ENCODE data around the gene SPHKAP.
"Not testable (repeated sequence)": the region's sequence is repeated elsewhere in the genome, so short reads cannot be mapped to it uniquely, and the experiment has no call there.

Gene SPHKAP

GRCh38 chr2:228086561-228086960 is 94.9 kb downstream of the SPHKAP start:
- H3K4me1 ChIP-seq (ENCODE audit: control insufficient read depth, insufficient read depth, low read length) = no peaks in the 10 kb centered on the region
- H3K4me3 ChIP-seq (ENCODE audit: low read length) = no peak overlapping the region
- no peak overlapping the region for H3K9ac ChIP-seq (ENCODE audit: low read length)
- no peaks in the 10 kb centered on the region for H3K27me3 ChIP-seq (ENCODE audit: control insufficient read depth, insufficient read depth, low read length)
- H3K27ac ChIP-seq (ENCODE audit: low read depth, low read length) = no peak overlapping the region
- H3K36me3 ChIP-seq (ENCODE audit: control insufficient read depth, insufficient read depth, low read length) = no peaks in the 10 kb centered on the region

- H3K36me3 ChIP-seq (ENCODE audit: control insufficient read depth, insufficient read depth, low read length) = no peaks in the 10 kb centered on the region
- no peaks in the 10 kb centered on the region for H3K4me1 ChIP-seq (ENCODE audit: control insufficient read depth, insufficient read depth, low read length)
- H3K27me3 ChIP-seq (ENCODE audit: control insufficient read depth, insufficient read depth, low read length) = no peaks in the 10 kb centered on the region
- no peak overlapping the region for H3K9ac ChIP-seq (ENCODE audit: low read length)
- H3K4me3 ChIP-seq (ENCODE audit: low read length) = no peak overlapping the region
- H3K27ac ChIP-seq (ENCODE audit: low read depth, low read length) = no peak overlapping the region
Observed at GRCh38 chr2:228084717-228085116, 96.8 kb downstream of the SPHKAP start.

GRCh38 chr2:228083131-228083530 is 98.4 kb downstream of the SPHKAP start:
- Histone ChIP-seq H3K4me3 (ENCODE audit: low read length) (no peak overlapping the region), H3K27me3 (ENCODE audit: control insufficient read depth, insufficient read depth, low read length) (no peaks in the 10 kb centered on the region), H3K27ac (ENCODE audit: low read depth, low read length) (no peak overlapping the region), H3K36me3 (ENCODE audit: control insufficient read depth, insufficient read depth, low read length) (no peaks in the 10 kb centered on the region), H3K9ac (ENCODE audit: low read length) (no peak overlapping the region), H3K4me1 (ENCODE audit: control insufficient read depth, insufficient read depth, low read length) (no peaks in the 10 kb centered on the region)

GRCh38 chr2:228082571-228082970 is 98.9 kb downstream of the SPHKAP start:
- H3K27ac ChIP-seq (ENCODE audit: low read depth, low read length) = no peak overlapping the region
- H3K27me3 ChIP-seq (ENCODE audit: control insufficient read depth, insufficient read depth, low read length) = no peaks in the 10 kb centered on the region
- H3K9ac ChIP-seq (ENCODE audit: low read length) = no peak overlapping the region
- no peaks in the 10 kb centered on the region for H3K36me3 ChIP-seq (ENCODE audit: control insufficient read depth, insufficient read depth, low read length)
- H3K4me1 ChIP-seq (ENCODE audit: control insufficient read depth, insufficient read depth, low read length) = no peaks in the 10 kb centered on the region
- H3K4me3 ChIP-seq (ENCODE audit: low read length) = no peak overlapping the region

- Histone ChIP-seq H3K27me3 (ENCODE audit: control insufficient read depth, insufficient read depth, low read length) (no peaks in the 10 kb centered on the region), H3K4me1 (ENCODE audit: control insufficient read depth, insufficient read depth, low read length) (no peaks in the 10 kb centered on the region), H3K27ac (ENCODE audit: low read depth, low read length) (no peak overlapping the region), H3K4me3 (ENCODE audit: low read length) (no peak overlapping the region), H3K9ac (ENCODE audit: low read length) (no peak overlapping the region), H3K36me3 (ENCODE audit: control insufficient read depth, insufficient read depth, low read length) (no peaks in the 10 kb centered on the region)
Observed at GRCh38 chr2:228079194-228079593, 102.3 kb downstream of the SPHKAP start.

- not testable (repeated sequence) for H3K9ac ChIP-seq (ENCODE audit: low read length); H3K27ac ChIP-seq (ENCODE audit: low read depth, low read length); H3K4me3 ChIP-seq (ENCODE audit: low read length); H3K4me1 ChIP-seq (ENCODE audit: control insufficient read depth, insufficient read depth, low read length); H3K27me3 ChIP-seq (ENCODE audit: control insufficient read depth, insufficient read depth, low read length); H3K36me3 ChIP-seq (ENCODE audit: control insufficient read depth, insufficient read depth, low read length)
Observed at GRCh38 chr2:228076695-228077094, 104.8 kb downstream of the SPHKAP start.

GRCh38 chr2:228072669-228073068 is 108.8 kb downstream of the SPHKAP start:
- no peak overlapping the region for H3K9ac ChIP-seq (ENCODE audit: low read length)
- H3K4me3 ChIP-seq (ENCODE audit: low read length) = no peak overlapping the region
- no peaks in the 10 kb centered on the region for H3K36me3 ChIP-seq (ENCODE audit: control insufficient read depth, insufficient read depth, low read length)

GRCh38 chr2:228067309-228067708 is 114.2 kb downstream of the SPHKAP start:
- H3K27ac ChIP-seq (ENCODE audit: low read depth, low read length) = no peak overlapping the region
- H3K27me3 ChIP-seq (ENCODE audit: control insufficient read depth, insufficient read depth, low read length) = no peaks in the 10 kb centered on the region
- H3K9ac ChIP-seq (ENCODE audit: low read length) = no peak overlapping the region
- H3K4me3 ChIP-seq (ENCODE audit: low read length) = no peak overlapping the region
- no peaks in the 10 kb centered on the region for H3K4me1 ChIP-seq (ENCODE audit: control insufficient read depth, insufficient read depth, low read length)
- no peaks in the 10 kb centered on the region for H3K36me3 ChIP-seq (ENCODE audit: control insufficient read depth, insufficient read depth, low read length)

More at GRCh38 chr2:228072669-228073068, 108.8 kb downstream of the SPHKAP start:
- no peaks in the 10 kb centered on the region for H3K4me1 ChIP-seq (ENCODE audit: control insufficient read depth, insufficient read depth, low read length)
- no peak overlapping the region for H3K27ac ChIP-seq (ENCODE audit: low read depth, low read length)
- H3K27me3 ChIP-seq (ENCODE audit: control insufficient read depth, insufficient read depth, low read length) = no peaks in the 10 kb centered on the region

- no peak overlapping the region for H3K27ac ChIP-seq (ENCODE audit: low read depth, low read length)
- H3K4me1 ChIP-seq (ENCODE audit: control insufficient read depth, insufficient read depth, low read length) = no peaks in the 10 kb centered on the region
- no peaks in the 10 kb centered on the region for H3K36me3 ChIP-seq (ENCODE audit: control insufficient read depth, insufficient read depth, low read length)
- no peak overlapping the region for H3K4me3 ChIP-seq (ENCODE audit: low read length)
- H3K9ac ChIP-seq (ENCODE audit: low read length) = no peak overlapping the region
- H3K27me3 ChIP-seq (ENCODE audit: control insufficient read depth, insufficient read depth, low read length) = no peaks in the 10 kb centered on the region
Observed at GRCh38 chr2:228066126-228066798, 115.2 kb downstream of the SPHKAP start.

- no peaks in the 10 kb centered on the region for H3K36me3 ChIP-seq (ENCODE audit: control insufficient read depth, insufficient read depth, low read length)
- no peaks in the 10 kb centered on the region for H3K4me1 ChIP-seq (ENCODE audit: control insufficient read depth, insufficient read depth, low read length)
- H3K27ac ChIP-seq (ENCODE audit: low read depth, low read length) = no peak overlapping the region
- H3K4me3 ChIP-seq (ENCODE audit: low read length) = no peak overlapping the region
- no peak overlapping the region for H3K9ac ChIP-seq (ENCODE audit: low read length)
- no peaks in the 10 kb centered on the region for H3K27me3 ChIP-seq (ENCODE audit: control insufficient read depth, insufficient read depth, low read length)
Observed at GRCh38 chr2:228065686-228066085, 115.8 kb downstream of the SPHKAP start.

GRCh38 chr2:228064796-228065315 is 116.6 kb downstream of the SPHKAP start:
- Histone ChIP-seq H3K36me3 (ENCODE audit: control insufficient read depth, insufficient read depth, low read length) (no peaks in the 10 kb centered on the region), H3K4me3 (ENCODE audit: low read length) (no peak overlapping the region), H3K27me3 (ENCODE audit: control insufficient read depth, insufficient read depth, low read length) (no peaks in the 10 kb centered on the region), H3K4me1 (ENCODE audit: control insufficient read depth, insufficient read depth, low read length) (no peaks in the 10 kb centered on the region), H3K9ac (ENCODE audit: low read length) (no peak overlapping the region), H3K27ac (ENCODE audit: low read depth, low read length) (no peak overlapping the region)

GRCh38 chr2:228064024-228064423 is 117.5 kb downstream of the SPHKAP start:
- no peak overlapping the region for H3K4me3 ChIP-seq (ENCODE audit: low read length)
- no peak overlapping the region for H3K9ac ChIP-seq (ENCODE audit: low read length)
- H3K4me1 ChIP-seq (ENCODE audit: control insufficient read depth, insufficient read depth, low read length) = no peaks in the 10 kb centered on the region
- H3K36me3 ChIP-seq (ENCODE audit: control insufficient read depth, insufficient read depth, low read length) = no peaks in the 10 kb centered on the region
- no peaks in the 10 kb centered on the region for H3K27me3 ChIP-seq (ENCODE audit: control insufficient read depth, insufficient read depth, low read length)
- H3K27ac ChIP-seq (ENCODE audit: low read depth, low read length) = no peak overlapping the region

GRCh38 chr2:228063558-228063957 is 117.9 kb downstream of the SPHKAP start:
- no peak overlapping the region for H3K4me3 ChIP-seq (ENCODE audit: low read length)
- H3K4me1 ChIP-seq (ENCODE audit: control insufficient read depth, insufficient read depth, low read length) = no peaks in the 10 kb centered on the region
- H3K36me3 ChIP-seq (ENCODE audit: control insufficient read depth, insufficient read depth, low read length) = no peaks in the 10 kb centered on the region
- H3K9ac ChIP-seq (ENCODE audit: low read length) = no peak overlapping the region
- H3K27ac ChIP-seq (ENCODE audit: low read depth, low read length) = no peak overlapping the region
- H3K27me3 ChIP-seq (ENCODE audit: control insufficient read depth, insufficient read depth, low read length) = no peaks in the 10 kb centered on the region
